Endothelial cell of umbilical vein (primary cell): ENCODE measurements around the gene RUNX2.

Experiments
- CTCF ChIP-seq, 2 donors: IDR thresholded peaks; 1 replicate in 1 of 2; 2 replicates in 1 of 2; pipeline ENCODE4 v1.5.1; 2011; ENCODE audit warnings: low read length in 2 of 2, mild to moderate bottlenecking in 2 of 2, moderate library complexity in 2 of 2, control low read depth in 1 of 2, inconsistent platforms in 1 of 2, low read depth in 1 of 2; ENCODE audit not compliant: insufficient read depth in 1 of 2; ENCODE audit errors: extremely low read depth in 1 of 2
- EZH2 ChIP-seq: IDR thresholded peaks from 2 replicates; pipeline ENCODE4 v1.6.1; 2012; ENCODE audit warnings: borderline replicate concordance, low read depth, mild to moderate bottlenecking, moderate library complexity, low read length, inconsistent platforms; ENCODE audit not compliant: severe bottlenecking
- MAX ChIP-seq: IDR thresholded peaks from 2 replicates; pipeline ENCODE4 v1.6.1; 2011; ENCODE audit not compliant: insufficient read depth, insufficient read length
- POLR2A ChIP-seq: IDR thresholded peaks from 2 replicates; pipeline ENCODE4 v1.6.1; 2012; ENCODE audit warnings: low read depth, mild to moderate bottlenecking, control low read depth, low read length
- POLR2AphosphoS5 ChIP-seq: IDR thresholded peaks from 2 replicates; pipeline ENCODE4 v1.6.1; 2012; ENCODE audit warnings: low read depth, mild to moderate bottlenecking, control low read depth, low read length, moderate library complexity; ENCODE audit not compliant: insufficient read depth

- no peak for TF ChIP-seq MAX
- TF ChIP-seq CTCF (IDR thresholded peaks at IDR 0.05; ENCODE audit: extremely low read depth in 1 of 2, insufficient read depth in 1 of 2, low read depth in 1 of 2, low read length in 2 of 2), result no peak
- no peak for TF ChIP-seq POLR2A
- TF ChIP-seq EZH2, result no peak
- no peak for TF ChIP-seq POLR2AphosphoS5
These were observed 371.5 kb downstream of the RUNX2 start for GRCh38 chr6:45699663-45700062.
